ENCODE measurements around the gene EML1.

DNA sequence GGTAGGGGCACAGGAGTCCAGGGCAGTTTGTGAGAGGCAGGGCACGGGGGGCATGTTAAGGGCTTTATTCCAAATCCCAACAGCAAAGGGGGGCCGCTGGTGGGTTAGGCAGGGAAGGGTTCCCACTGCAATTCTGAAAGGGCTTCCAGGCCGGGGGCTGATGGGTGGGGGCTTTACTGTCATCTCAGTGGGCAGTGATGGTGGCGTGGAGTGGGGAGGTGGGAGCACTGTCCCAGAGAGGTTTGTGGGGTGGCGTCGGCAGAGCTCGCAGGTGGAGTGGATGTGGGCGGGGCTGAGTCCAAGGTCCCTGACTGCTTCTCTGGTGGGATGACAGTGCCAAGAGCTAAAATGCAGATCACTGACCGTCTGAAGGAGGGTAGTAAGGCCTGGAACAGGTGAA is 150.4 kb downstream of the EML1 start:
- TF ChIP-seq, protein P1, sequence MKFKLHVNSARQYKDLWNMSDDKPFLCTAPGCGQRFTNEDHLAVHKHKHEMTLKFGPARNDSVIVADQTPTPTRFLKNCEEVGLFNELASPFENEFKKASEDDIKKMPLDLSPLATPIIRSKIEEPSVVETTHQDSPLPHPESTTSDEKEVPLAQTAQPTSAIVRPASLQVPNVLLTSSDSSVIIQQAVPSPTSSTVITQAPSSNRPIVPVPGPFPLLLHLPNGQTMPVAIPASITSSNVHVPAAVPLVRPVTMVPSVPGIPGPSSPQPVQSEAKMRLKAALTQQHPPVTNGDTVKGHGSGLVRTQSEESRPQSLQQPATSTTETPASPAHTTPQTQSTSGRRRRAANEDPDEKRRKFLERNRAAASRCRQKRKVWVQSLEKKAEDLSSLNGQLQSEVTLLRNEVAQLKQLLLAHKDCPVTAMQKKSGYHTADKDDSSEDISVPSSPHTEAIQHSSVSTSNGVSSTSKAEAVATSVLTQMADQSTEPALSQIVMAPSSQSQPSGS (CRISPR knock-in tag; IDR thresholded peaks at IDR 0.05; ENCODE audit: borderline replicate concordance, low read depth), result no peak
- TF ChIP-seq KAT7 (CRISPR knock-in tag; IDR thresholded peaks at IDR 0.05; ENCODE audit: borderline replicate concordance) (no peak), NR1H2 (CRISPR knock-in tag; IDR thresholded peaks at IDR 0.05) (no peak), TCF7 (CRISPR knock-in tag; IDR thresholded peaks at IDR 0.05; ENCODE audit: low read depth) (no peak), RELA (CRISPR knock-in tag; IDR thresholded peaks at IDR 0.05; ENCODE audit: borderline replicate concordance) (no peak), SMAD4 (CRISPR knock-in tag; IDR thresholded peaks at IDR 0.05) (no peak)
- TF ChIP-seq, protein P2, sequence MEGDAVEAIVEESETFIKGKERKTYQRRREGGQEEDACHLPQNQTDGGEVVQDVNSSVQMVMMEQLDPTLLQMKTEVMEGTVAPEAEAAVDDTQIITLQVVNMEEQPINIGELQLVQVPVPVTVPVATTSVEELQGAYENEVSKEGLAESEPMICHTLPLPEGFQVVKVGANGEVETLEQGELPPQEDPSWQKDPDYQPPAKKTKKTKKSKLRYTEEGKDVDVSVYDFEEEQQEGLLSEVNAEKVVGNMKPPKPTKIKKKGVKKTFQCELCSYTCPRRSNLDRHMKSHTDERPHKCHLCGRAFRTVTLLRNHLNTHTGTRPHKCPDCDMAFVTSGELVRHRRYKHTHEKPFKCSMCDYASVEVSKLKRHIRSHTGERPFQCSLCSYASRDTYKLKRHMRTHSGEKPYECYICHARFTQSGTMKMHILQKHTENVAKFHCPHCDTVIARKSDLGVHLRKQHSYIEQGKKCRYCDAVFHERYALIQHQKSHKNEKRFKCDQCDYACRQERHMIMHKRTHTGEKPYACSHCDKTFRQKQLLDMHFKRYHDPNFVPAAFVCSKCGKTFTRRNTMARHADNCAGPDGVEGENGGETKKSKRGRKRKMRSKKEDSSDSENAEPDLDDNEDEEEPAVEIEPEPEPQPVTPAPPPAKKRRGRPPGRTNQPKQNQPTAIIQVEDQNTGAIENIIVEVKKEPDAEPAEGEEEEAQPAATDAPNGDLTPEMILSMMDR (IDR thresholded peaks at IDR 0.05), result no peak
- TF ChIP-seq, protein P3, sequence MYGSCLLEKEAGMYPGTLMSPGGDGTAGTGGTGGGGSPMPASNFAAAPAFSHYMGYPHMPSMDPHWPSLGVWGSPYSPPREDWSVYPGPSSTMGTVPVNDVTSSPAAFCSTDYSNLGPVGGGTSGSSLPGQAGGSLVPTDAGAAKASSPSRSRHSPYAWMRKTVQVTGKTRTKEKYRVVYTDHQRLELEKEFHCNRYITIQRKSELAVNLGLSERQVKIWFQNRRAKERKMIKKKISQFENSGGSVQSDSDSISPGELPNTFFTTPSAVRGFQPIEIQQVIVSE (CRISPR knock-in tag; IDR thresholded peaks at IDR 0.05; ENCODE audit: borderline replicate concordance), result no peak
- TF ChIP-seq, protein P4, sequence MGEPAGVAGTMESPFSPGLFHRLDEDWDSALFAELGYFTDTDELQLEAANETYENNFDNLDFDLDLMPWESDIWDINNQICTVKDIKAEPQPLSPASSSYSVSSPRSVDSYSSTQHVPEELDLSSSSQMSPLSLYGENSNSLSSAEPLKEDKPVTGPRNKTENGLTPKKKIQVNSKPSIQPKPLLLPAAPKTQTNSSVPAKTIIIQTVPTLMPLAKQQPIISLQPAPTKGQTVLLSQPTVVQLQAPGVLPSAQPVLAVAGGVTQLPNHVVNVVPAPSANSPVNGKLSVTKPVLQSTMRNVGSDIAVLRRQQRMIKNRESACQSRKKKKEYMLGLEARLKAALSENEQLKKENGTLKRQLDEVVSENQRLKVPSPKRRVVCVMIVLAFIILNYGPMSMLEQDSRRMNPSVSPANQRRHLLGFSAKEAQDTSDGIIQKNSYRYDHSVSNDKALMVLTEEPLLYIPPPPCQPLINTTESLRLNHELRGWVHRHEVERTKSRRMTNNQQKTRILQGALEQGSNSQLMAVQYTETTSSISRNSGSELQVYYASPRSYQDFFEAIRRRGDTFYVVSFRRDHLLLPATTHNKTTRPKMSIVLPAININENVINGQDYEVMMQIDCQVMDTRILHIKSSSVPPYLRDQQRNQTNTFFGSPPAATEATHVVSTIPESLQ (CRISPR knock-in tag; IDR thresholded peaks at IDR 0.05), result no peak
- TF ChIP-seq, protein P5, sequence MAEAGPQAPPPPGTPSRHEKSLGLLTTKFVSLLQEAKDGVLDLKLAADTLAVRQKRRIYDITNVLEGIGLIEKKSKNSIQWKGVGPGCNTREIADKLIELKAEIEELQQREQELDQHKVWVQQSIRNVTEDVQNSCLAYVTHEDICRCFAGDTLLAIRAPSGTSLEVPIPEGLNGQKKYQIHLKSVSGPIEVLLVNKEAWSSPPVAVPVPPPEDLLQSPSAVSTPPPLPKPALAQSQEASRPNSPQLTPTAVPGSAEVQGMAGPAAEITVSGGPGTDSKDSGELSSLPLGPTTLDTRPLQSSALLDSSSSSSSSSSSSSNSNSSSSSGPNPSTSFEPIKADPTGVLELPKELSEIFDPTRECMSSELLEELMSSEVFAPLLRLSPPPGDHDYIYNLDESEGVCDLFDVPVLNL (CRISPR knock-in tag; IDR thresholded peaks at IDR 0.05; ENCODE audit: borderline replicate concordance, low read depth), result no peak
- TF ChIP-seq, protein P6, sequence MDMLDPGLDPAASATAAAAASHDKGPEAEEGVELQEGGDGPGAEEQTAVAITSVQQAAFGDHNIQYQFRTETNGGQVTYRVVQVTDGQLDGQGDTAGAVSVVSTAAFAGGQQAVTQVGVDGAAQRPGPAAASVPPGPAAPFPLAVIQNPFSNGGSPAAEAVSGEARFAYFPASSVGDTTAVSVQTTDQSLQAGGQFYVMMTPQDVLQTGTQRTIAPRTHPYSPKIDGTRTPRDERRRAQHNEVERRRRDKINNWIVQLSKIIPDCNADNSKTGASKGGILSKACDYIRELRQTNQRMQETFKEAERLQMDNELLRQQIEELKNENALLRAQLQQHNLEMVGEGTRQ (CRISPR knock-in tag; IDR thresholded peaks at IDR 0.05), result no peak
- TF ChIP-seq, protein P7, sequence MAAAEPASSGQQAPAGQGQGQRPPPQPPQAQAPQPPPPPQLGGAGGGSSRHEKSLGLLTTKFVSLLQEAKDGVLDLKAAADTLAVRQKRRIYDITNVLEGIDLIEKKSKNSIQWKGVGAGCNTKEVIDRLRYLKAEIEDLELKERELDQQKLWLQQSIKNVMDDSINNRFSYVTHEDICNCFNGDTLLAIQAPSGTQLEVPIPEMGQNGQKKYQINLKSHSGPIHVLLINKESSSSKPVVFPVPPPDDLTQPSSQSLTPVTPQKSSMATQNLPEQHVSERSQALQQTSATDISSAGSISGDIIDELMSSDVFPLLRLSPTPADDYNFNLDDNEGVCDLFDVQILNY (CRISPR knock-in tag; IDR thresholded peaks at IDR 0.05), result no peak
- TF ChIP-seq, protein P8, sequence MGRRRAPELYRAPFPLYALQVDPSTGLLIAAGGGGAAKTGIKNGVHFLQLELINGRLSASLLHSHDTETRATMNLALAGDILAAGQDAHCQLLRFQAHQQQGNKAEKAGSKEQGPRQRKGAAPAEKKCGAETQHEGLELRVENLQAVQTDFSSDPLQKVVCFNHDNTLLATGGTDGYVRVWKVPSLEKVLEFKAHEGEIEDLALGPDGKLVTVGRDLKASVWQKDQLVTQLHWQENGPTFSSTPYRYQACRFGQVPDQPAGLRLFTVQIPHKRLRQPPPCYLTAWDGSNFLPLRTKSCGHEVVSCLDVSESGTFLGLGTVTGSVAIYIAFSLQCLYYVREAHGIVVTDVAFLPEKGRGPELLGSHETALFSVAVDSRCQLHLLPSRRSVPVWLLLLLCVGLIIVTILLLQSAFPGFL (CRISPR knock-in tag; IDR thresholded peaks at IDR 0.05; ENCODE audit: borderline replicate concordance), result no peak

Measured in WTC11 (cell line).